ENCODE measurements around the gene UQCRC2.
A peak's percentile ranks its signal among the peaks of the same experiment; 100 is the strongest.
"Not testable (repeated sequence)": the region's sequence is repeated elsewhere in the genome, so short reads cannot be mapped to it uniquely, and the experiment has no call there.

Gene UQCRC2

GRCh38 chr16:22001591-22001990, 48.4 kb downstream of the UQCRC2 start:
- no peak overlapping the region for H3K27ac ChIP-seq (ENCODE audit: low read depth, low read length)
- no peaks in the 10 kb centered on the region for H3K36me3 ChIP-seq (ENCODE audit: insufficient read depth, low read length)
- H3K4me1 ChIP-seq (ENCODE audit: insufficient read depth, low read length), result peaks cover 7% of the 10 kb centered on the region
- H3K9me3 ChIP-seq (ENCODE audit: low read length), result no peaks in the 10 kb centered on the region
- H3K4me3 ChIP-seq (ENCODE audit: low read depth in 1 of 2, low read length in 2 of 2), result no peak overlapping the region
- H3K9ac ChIP-seq (ENCODE audit: low read length), result no peak overlapping the region
- H3K27me3 ChIP-seq (ENCODE audit: control insufficient read depth in 1 of 2, insufficient read depth in 2 of 2, low read length in 2 of 2), result no peaks in the 10 kb centered on the region

GRCh38 chr16:22002047-22002446, 48.9 kb downstream of the UQCRC2 start:
- H3K36me3 ChIP-seq (ENCODE audit: insufficient read depth, low read length); H3K9me3 ChIP-seq (ENCODE audit: low read length); H3K4me3 ChIP-seq (ENCODE audit: low read depth in 1 of 2, low read length in 2 of 2); H3K9ac ChIP-seq (ENCODE audit: low read length); H3K27ac ChIP-seq (ENCODE audit: low read depth, low read length); H3K27me3 ChIP-seq (ENCODE audit: control insufficient read depth in 1 of 2, insufficient read depth in 2 of 2, low read length in 2 of 2): not testable (repeated sequence)
- peaks cover 10% of the 10 kb centered on the region for H3K4me1 ChIP-seq (ENCODE audit: insufficient read depth, low read length)

- no peak overlapping the region for H3K4me3 ChIP-seq (ENCODE audit: low read depth in 1 of 2, low read length in 2 of 2)
- H3K4me1 ChIP-seq (ENCODE audit: insufficient read depth, low read length), result peaks cover 13% of the 10 kb centered on the region
- no peak overlapping the region for H3K27ac ChIP-seq (ENCODE audit: low read depth, low read length)
- H3K36me3 ChIP-seq (ENCODE audit: insufficient read depth, low read length), result no peaks in the 10 kb centered on the region
- H3K9me3 ChIP-seq (ENCODE audit: low read length), result no peaks in the 10 kb centered on the region
- no peaks in the 10 kb centered on the region for H3K27me3 ChIP-seq (ENCODE audit: control insufficient read depth in 1 of 2, insufficient read depth in 2 of 2, low read length in 2 of 2)
- no peak overlapping the region for H3K9ac ChIP-seq (ENCODE audit: low read length)
These were observed 50.0 kb downstream of the UQCRC2 start for GRCh38 chr16:22003195-22003594.

GRCh38 chr16:22004341-22004740, 51.2 kb downstream of the UQCRC2 start:
- H3K9me3 ChIP-seq (ENCODE audit: low read length), result no peaks in the 10 kb centered on the region
- no peak overlapping the region for H3K4me3 ChIP-seq (ENCODE audit: low read depth in 1 of 2, low read length in 2 of 2)
- H3K4me1 ChIP-seq (ENCODE audit: insufficient read depth, low read length), result peaks cover 13% of the 10 kb centered on the region
- H3K27ac ChIP-seq (ENCODE audit: low read depth, low read length), result no peak overlapping the region
- H3K36me3 ChIP-seq (ENCODE audit: insufficient read depth, low read length), result no peaks in the 10 kb centered on the region
- no peaks in the 10 kb centered on the region for H3K27me3 ChIP-seq (ENCODE audit: control insufficient read depth in 1 of 2, insufficient read depth in 2 of 2, low read length in 2 of 2)
- no peak overlapping the region for H3K9ac ChIP-seq (ENCODE audit: low read length)

GRCh38 chr16:22005746-22006145, 52.6 kb downstream of the UQCRC2 start:
- Histone ChIP-seq H3K4me3 (ENCODE audit: low read depth in 1 of 2, low read length in 2 of 2) (no peak overlapping the region), H3K4me1 (ENCODE audit: insufficient read depth, low read length) (peaks cover 13% of the 10 kb centered on the region), H3K27ac (ENCODE audit: low read depth, low read length) (no peak overlapping the region)

GRCh38 chr16:22006636-22007035, 53.5 kb downstream of the UQCRC2 start:
- no peak overlapping the region for H3K4me3 ChIP-seq (ENCODE audit: low read depth in 1 of 2, low read length in 2 of 2)
- no peak overlapping the region for H3K27ac ChIP-seq (ENCODE audit: low read depth, low read length)
- peaks cover 6% of the 10 kb centered on the region for H3K4me1 ChIP-seq (ENCODE audit: insufficient read depth, low read length)
- no peaks in the 10 kb centered on the region for H3K36me3 ChIP-seq (ENCODE audit: insufficient read depth, low read length)
- H3K9me3 ChIP-seq (ENCODE audit: low read length), result no peaks in the 10 kb centered on the region
- H3K9ac ChIP-seq (ENCODE audit: low read length), result no peak overlapping the region
- no peaks in the 10 kb centered on the region for H3K27me3 ChIP-seq (ENCODE audit: control insufficient read depth in 1 of 2, insufficient read depth in 2 of 2, low read length in 2 of 2)

More at GRCh38 chr16:22005746-22006145, 52.6 kb downstream of the UQCRC2 start:
- no peaks in the 10 kb centered on the region for H3K27me3 ChIP-seq (ENCODE audit: control insufficient read depth in 1 of 2, insufficient read depth in 2 of 2, low read length in 2 of 2)
- no peaks in the 10 kb centered on the region for H3K9me3 ChIP-seq (ENCODE audit: low read length)
- H3K36me3 ChIP-seq (ENCODE audit: insufficient read depth, low read length), result no peaks in the 10 kb centered on the region
- H3K9ac ChIP-seq (ENCODE audit: low read length), result no peak overlapping the region

- peaks cover 6% of the 10 kb centered on the region for H3K4me1 ChIP-seq (ENCODE audit: insufficient read depth, low read length)
- peak overlapping the region; percentile 73 to 75 for H3K4me3 ChIP-seq (ENCODE audit: low read depth in 1 of 2, low read length in 2 of 2)
- peak overlapping the region; percentile 44 for H3K9ac ChIP-seq (ENCODE audit: low read length)
- peak overlapping the region; percentile 80 for H3K27ac ChIP-seq (ENCODE audit: low read depth, low read length)
- H3K9me3 ChIP-seq (ENCODE audit: low read length), result no peaks in the 10 kb centered on the region
- no peaks in the 10 kb centered on the region for H3K36me3 ChIP-seq (ENCODE audit: insufficient read depth, low read length)
- H3K27me3 ChIP-seq (ENCODE audit: control insufficient read depth in 1 of 2, insufficient read depth in 2 of 2, low read length in 2 of 2), result no peaks in the 10 kb centered on the region
These were observed 54.0 kb downstream of the UQCRC2 start for GRCh38 chr16:22007159-22007508.

GRCh38 chr16:22007509-22008214, 54.5 kb downstream of the UQCRC2 start, which contains the start of gene MOSMO:
TSS of gene MOSMO (plus strand) at chr16:22008111. CDS start at chr16:22008302, 191 bp downstream.
- Histone ChIP-seq H3K4me3 (ENCODE audit: low read depth in 1 of 2, low read length in 2 of 2) (peak within 1 kb of the TSS; percentile 73 to 86), H3K36me3 (ENCODE audit: insufficient read depth, low read length) (no peaks in the 10 kb centered on the region), H3K9me3 (ENCODE audit: low read length) (no peaks in the 10 kb centered on the region), H3K27ac (ENCODE audit: low read depth, low read length) (peak within 1 kb of the TSS; percentile 80), H3K27me3 (ENCODE audit: control insufficient read depth in 1 of 2, insufficient read depth in 2 of 2, low read length in 2 of 2) (no peaks in the 10 kb centered on the region), H3K9ac (ENCODE audit: low read length) (peak within 1 kb of the TSS; percentile 56), H3K4me1 (ENCODE audit: insufficient read depth, low read length) (peaks cover 6% of the 10 kb centered on the region)

GRCh38 chr16:22008215-22009059, 55.3 kb downstream of the UQCRC2 start:
- Histone ChIP-seq H3K9me3 (ENCODE audit: low read length) (no peaks in the 10 kb centered on the region), H3K4me3 (ENCODE audit: low read depth in 1 of 2, low read length in 2 of 2) (peak overlapping the region; percentile 71 to 86), H3K9ac (ENCODE audit: low read length) (peak overlapping the region; percentile 56), H3K4me1 (ENCODE audit: insufficient read depth, low read length) (peaks cover 6% of the 10 kb centered on the region), H3K27me3 (ENCODE audit: control insufficient read depth in 1 of 2, insufficient read depth in 2 of 2, low read length in 2 of 2) (no peaks in the 10 kb centered on the region), H3K36me3 (ENCODE audit: insufficient read depth, low read length) (no peaks in the 10 kb centered on the region), H3K27ac (ENCODE audit: low read depth, low read length) (peak overlapping the region; percentile 78)

GRCh38 chr16:22010902-22011301, 57.7 kb downstream of the UQCRC2 start:
- Histone ChIP-seq H3K4me1 (ENCODE audit: insufficient read depth, low read length) (peaks cover 7% of the 10 kb centered on the region), H3K27ac (ENCODE audit: low read depth, low read length) (no peak overlapping the region)

GRCh38 chr16:22012241-22012640, 59.1 kb downstream of the UQCRC2 start:
- Histone ChIP-seq H3K27me3 (ENCODE audit: control insufficient read depth in 1 of 2, insufficient read depth in 2 of 2, low read length in 2 of 2) (no peaks in the 10 kb centered on the region), H3K4me1 (ENCODE audit: insufficient read depth, low read length) (peaks cover 14% of the 10 kb centered on the region), H3K4me3 (ENCODE audit: low read depth in 1 of 2, low read length in 2 of 2) (no peak overlapping the region), H3K9me3 (ENCODE audit: low read length) (no peaks in the 10 kb centered on the region), H3K36me3 (ENCODE audit: insufficient read depth, low read length) (no peaks in the 10 kb centered on the region), H3K9ac (ENCODE audit: low read length) (no peak overlapping the region), H3K27ac (ENCODE audit: low read depth, low read length) (no peak overlapping the region)

More at GRCh38 chr16:22010902-22011301, 57.7 kb downstream of the UQCRC2 start:
- Histone ChIP-seq H3K27me3 (ENCODE audit: control insufficient read depth in 1 of 2, insufficient read depth in 2 of 2, low read length in 2 of 2) (no peaks in the 10 kb centered on the region), H3K36me3 (ENCODE audit: insufficient read depth, low read length) (no peaks in the 10 kb centered on the region), H3K9me3 (ENCODE audit: low read length) (no peaks in the 10 kb centered on the region), H3K4me3 (ENCODE audit: low read depth in 1 of 2, low read length in 2 of 2) (no peak overlapping the region), H3K9ac (ENCODE audit: low read length) (no peak overlapping the region)

Data from muscle layer of colon (tissue), 2 donors.